NCI-H2196 (cell line): ENCODE data around the gene MINDY2.

Experiments used
- DNase-seq: peaks from one replicate; lab custom pipeline; 2025; ENCODE audit not compliant: unreplicated experiment; lab: John Stamatoyannopoulos, UW

MINDY2 gene, protein sequence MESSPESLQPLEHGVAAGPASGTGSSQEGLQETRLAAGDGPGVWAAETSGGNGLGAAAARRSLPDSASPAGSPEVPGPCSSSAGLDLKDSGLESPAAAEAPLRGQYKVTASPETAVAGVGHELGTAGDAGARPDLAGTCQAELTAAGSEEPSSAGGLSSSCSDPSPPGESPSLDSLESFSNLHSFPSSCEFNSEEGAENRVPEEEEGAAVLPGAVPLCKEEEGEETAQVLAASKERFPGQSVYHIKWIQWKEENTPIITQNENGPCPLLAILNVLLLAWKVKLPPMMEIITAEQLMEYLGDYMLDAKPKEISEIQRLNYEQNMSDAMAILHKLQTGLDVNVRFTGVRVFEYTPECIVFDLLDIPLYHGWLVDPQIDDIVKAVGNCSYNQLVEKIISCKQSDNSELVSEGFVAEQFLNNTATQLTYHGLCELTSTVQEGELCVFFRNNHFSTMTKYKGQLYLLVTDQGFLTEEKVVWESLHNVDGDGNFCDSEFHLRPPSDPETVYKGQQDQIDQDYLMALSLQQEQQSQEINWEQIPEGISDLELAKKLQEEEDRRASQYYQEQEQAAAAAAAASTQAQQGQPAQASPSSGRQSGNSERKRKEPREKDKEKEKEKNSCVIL

DNA sequence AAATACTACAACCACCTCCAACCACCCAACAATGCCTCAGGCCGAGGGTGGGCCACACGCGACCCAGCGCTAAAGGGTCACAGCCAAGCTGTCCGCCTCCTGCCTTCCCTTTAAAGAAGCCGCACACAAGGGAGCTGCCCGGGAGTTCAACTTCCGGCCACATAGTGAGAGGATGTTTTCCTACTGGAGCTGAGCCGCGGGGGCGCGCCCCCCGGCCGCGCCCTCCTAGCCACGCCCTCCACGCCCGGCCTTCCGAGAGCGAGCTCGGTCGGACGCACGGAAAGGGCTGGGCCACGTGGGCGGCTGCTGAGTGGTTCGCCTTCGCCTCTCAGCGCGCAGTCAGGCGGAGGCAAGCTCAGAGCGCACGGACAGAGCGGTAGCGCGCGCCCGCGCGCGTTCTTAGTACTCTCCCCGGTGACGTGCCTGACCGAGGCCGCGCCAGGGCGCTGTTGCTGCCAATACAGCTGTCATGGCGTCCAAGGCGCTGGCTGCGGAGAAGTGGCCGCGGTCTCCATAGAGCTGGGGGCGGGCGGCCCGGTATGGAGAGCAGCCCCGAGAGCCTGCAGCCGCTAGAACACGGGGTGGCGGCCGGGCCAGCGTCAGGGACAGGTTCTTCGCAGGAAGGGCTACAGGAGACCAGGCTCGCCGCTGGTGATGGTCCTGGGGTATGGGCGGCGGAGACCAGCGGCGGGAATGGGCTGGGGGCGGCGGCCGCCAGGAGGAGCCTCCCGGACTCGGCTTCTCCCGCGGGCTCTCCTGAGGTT is at the start of gene MINDY2:
TSS of gene MINDY2 (plus strand) at position 446 of the 764 bp plus-strand sequence. CDS start at position 540, 94 bp downstream.
- peak; percentile 94 for DNase-seq

DNA sequence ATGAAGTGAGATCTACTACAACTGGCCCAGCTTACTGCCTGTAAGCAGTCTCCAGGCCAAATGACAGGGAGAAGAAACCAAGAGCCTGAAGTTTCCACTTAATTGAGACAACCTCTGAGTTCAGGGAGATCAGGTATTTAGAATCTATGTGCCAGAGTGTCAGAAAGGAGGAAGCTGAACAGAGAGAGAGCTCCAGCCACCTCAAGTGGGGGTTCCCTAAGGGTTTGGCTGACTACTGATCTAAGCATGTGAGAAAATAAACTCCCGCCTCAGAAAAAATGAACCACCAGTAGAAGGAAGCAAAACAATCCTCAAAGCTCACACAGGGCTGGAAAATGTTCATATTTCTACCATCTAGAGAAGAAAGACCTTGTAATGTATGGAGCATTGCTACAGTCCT is 46.6 kb upstream of the MINDY2 start:
- DNase-seq = no peak

DNA sequence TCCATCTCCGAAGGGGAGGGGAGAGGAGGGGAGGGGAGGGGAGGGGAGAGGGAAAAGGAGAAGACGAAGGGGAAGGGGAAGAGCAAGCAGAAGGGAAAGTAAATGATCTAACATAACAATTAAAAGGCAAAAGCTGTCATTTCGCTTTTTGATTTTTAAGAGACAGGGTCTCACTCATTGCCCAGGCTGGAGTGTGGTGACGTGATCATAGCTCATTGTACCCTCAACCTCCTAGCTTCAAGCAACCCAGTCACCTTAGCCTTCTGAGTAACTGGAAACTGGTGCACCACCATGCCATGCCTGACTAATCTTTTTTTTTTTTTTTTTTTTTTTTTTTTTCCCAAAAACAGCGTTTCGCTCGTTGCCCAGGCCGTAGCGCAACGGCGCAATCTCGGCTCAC is 44.2 kb upstream of the MINDY2 start:
- no peak for DNase-seq

DNA sequence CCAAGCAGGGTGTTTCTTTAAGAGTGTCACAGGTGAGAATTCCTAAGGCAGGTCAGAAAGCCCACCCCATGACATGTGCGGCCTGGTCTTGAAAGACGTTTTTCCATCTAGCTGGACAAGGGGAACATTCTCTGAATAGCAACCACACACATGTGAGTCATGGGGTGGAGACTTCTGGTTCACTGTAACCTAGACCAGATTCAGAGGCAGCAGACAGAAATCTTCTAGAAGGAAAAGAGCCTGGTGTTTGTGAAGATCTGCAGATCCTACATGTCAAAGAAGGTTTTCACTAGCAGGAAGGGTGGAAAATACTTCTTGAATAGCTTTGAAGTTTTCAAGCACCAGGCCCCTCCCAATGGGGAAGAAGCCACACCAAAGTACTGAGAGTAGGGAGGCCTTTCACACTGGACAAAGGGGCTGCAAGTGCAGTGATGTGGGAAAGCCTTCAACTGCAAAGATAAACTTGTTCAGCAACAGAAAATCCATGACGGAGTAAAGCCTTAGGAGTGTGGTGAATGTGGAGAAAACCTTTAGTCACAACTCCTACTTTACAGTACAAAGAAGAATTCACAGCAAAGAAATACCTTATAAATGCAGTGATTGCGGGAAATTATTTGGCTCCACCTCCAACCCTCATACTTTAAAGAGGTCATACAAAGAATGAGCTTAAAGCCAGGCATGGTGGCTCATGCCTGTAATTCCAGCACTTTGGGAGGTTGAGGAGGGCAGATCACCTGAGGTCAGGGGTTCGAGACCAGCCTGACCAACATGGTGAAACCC is 39.2 kb upstream of the MINDY2 start:
- no peak for DNase-seq

DNA sequence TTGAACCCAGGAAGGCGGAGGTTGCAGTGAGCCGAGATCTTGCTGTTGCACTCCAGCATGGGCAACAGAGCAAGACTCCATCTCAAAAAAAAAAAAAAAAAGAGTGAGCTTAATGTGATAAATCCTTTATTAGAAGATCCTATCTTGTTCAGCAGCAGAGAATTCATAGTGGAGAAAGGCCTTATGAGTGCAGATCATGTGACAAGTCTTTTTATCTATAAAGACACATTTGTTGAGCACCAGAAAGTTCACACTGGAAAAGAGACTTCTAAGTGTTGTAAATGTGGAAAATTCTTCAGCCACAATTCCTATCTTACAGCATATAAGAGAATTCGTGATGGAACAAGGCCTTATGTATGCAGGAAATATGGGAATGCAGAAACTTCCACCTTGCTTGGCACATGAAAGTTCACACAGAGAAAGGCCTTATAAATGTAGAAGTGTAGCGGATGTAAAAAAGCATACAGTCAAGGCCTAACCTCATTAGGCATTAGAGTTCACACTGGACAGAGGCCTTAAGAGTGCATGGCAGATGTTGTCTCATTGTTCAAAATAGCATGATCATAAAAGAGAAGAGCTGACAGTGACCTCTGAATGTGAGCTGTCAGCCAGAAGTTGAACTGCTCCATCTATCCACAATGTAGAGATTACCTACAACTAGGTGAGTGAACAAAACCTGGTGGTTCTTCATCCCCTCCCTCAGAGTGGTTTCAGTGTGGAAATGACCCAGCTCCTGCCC is 38.3 kb upstream of the MINDY2 start:
- no peak for DNase-seq

DNA sequence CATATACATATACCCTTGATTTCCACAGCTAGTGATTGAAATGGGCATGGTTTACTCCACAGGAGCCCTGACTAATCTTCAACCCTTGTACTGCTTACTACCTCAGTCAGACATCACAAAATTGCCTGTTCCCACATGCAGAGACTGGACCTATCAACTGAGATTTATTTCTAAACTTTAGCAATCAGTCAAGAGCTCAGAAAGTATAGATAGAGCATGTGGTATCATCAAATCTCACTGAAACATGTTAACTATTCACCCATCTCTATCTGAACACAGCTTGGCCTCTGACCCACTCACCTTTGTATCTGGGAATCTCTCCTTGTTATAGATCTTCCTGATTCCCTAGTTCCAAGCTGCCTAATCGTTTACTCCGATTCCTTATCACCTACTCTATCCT is 36.2 kb upstream of the MINDY2 start:
- no peak for DNase-seq

DNA sequence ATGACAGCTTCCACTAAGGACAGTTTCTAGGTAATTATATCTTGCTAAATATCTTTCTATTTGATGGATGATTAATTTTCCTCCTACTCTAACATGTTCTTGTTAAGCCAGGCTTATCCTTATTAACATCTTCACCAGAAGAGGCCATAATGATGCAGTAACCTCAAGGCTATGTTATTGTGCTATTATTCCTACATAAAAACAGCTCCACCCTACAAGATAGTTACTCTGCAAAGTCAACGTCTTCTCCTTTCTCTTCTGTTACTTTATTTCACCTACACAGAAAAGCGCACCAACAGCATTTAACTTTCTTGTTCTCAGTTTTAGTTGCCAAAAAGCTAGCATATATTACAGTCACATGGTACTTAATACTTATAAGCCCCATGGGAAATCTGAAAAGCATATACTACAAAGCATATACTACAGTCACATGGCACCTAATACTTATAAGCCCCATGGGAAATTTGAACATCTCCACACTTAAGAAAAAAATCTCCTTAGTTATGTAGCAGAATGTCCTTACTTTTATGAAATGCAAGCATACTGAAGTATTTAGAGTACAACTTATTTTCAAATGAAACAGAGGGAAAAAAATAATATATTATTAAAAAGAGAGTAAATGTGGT is 35.0 kb upstream of the MINDY2 start:
- DNase-seq = no peak

DNA sequence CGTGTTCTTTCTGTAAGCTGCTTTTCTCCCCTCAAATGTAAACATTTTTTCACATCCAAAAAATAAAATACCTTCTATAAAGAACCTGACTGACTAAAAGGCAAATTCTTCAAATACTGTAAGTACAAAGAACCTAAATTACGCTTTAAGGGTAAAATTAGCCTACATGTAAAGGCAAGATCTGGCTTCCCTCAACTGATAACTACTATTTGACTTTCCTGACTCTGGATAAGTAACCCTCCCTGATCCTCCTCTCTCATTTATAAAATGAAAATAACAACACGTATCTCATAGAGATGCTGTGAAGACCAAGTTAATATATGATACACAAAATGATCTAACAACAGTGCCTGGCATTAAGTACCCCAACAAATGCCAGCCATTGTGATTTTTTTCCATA is 33.8 kb upstream of the MINDY2 start:
- DNase-seq = no peak

DNA sequence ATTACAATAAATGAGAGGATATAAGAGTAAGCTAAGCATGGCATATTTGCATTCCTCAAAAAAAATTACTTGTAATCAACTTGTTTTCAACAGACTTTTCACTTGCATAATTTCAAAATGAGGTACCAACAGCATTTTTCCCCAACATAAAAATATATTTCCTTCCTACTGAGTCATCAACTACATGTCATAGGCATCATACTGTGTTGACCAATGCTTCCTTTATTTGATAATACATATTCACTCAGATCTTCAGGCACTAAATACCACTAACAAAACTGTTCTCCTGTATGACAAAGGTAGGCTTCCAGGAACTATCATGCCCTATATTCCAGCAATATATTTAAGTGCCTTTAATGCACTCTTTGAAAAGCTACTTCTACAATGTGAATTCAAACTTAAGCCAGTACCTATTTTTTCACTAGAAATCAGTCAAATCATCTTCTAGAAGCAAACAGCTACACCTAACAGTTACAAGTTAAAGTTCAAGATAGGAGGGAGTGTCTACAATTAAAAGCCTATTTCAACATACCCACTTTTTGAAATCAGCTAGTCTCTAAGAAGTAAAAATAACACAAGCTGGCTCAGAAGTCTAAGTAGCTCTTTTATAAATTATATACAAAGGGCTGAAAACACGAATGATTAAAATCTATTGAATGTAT is 32.9 kb upstream of the MINDY2 start:
- no peak for DNase-seq

DNA sequence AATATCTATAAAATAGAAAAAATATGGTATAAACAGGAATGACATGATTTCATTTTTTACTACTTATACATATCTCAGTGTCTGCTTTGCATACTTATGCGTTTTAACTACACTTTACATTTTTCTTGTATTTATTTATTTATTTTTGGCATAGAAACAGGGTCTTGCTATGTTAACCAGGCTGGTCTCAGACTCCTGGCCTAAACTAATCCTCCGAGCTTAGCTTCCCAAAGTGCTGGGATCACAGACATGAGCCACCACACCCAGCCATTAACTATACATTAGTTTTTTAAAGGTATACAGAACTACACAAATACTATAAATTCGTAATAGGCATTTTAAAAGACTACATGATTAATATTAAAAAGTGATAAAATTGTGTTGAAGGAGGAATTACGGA is 30.7 kb upstream of the MINDY2 start:
- no peak for DNase-seq

DNA sequence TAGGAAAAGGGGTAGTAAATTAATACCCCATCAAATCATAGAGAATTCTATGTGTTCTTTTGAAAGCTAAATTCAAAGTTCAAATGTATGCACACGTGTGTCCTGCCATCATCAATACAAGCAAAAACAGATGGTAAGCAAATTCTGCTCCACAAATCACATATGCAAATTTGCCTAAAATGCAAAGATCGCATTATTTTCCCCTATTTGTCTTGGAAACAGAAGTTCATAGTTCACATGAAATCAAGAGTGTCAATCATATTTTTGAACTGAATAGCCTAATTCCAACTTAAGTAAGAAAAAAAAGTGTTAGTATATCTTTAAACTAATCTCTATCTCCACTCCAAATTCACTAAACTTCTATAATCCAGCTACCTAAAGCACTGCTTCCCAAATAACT is 30.1 kb upstream of the MINDY2 start:
- DNase-seq = no peak

DNA sequence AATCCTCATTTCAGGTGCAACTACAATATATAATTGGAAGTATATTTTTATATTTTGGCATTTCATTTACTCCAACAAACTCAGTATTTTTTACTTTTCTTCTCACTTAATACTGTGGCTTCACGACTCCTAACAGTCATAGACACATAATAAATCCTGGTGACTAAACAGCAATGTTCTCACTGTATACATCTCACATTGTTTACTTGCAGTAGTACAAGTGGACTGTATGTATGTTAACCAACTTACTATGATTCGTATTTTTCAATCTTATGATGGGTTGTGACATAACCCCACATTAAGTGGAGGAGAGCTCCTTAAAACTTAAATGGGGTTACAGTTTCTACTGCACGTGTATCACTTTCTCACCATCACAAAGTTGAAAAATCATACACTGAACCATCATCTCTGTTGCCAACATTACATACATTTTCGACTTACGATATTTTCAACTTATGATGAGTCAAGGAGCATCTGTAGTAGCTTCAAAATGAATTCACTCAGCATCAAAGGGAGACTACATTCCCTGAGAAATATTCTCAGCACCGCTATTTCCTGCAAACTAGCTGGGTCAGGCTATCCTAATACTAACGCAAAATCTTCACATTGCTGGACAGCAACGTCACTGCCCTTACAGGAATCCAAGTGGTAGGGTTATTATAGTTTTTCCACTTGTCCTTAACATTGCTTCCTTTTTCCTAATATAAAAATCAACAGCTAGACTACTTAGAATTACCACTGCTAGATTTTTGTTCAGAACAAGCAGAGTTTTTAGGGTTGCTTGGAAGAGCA is 28.9 kb upstream of the MINDY2 start:
- DNase-seq = no peak

DNA sequence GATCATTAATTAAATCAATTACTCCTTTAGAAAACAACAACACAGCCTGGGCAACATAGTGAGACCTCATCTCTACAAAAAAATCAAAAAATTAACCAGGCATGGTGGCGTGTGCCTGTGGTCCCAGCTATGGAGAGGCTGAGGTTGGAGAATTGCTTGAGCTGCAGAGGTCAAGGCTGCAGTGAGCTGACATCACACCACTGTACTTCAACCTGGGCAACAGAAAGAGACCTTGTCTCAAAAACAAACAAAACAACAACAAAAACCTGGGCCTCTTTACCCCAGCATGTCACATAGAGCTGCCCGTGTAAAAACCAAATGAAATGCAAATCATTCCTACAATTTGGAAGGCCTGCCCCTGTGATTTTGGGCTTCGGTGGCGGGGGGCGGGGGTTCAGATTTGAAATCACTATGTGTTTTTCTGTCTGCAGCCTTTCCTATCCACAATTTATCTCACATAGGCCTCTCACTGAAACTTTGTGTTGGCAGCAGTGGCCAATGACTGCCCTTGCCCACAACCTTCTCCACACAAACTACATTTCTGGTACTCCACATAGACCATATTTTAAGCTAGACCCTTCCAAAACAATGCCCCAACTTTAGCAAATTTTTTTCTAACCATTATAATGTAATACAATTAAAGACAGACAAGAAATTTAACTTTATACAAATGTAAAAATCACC is 28.1 kb upstream of the MINDY2 start:
- no peak for DNase-seq

DNA sequence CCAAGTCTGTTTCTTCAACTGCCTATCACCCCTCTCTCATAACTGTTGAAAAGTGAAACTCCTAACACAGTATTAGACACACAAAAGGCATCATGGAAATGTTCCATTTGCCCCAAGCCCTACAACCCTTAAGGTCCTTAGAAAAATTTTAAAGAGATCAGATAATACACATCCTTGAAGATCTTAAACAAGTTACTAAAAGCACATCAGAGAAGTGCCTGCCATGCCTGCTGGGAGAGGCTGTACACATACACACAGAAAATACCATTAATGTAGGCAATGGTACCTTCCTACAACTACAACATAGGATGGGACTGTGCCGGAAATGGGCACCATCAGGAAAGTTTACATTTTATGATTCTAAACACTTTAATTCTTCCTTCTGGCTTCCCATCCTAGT is 24.9 kb upstream of the MINDY2 start:
- DNase-seq = no peak

DNA sequence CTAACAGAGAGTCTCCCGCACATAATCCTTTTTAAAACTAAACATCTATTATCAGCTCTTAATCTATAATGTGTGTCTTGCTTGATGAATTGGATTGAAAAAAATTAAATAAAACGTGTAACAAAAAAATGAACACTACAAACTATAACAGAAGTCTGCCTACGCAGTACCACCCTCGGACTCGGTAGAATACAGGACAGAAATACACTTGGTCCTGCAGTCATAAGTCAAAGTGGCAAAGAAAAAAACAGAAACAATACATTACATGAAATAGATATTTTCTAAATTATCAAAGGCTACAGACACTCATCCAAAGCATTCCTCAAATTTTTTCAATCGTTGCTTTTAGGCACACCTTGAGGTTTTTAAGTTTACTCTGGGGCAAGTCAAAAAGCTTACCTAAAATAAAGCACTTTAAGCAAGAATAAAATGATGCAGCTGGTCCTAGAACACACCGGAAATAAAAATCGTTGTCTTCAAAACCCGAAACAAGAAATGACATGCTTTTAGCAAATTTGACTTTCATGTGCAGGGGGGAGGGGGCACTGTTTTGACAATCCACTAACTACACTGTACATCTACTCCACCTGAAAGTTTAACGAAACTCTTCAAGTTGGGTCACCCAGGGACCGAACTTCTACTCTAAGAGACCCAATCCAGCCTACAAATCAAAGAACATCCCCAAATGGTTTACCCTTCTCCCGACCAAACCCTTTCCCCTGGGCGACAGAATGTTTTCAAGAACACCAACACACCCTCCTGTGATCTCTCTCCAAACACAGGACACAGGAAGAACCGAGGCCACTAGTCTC is 22.9 kb upstream of the MINDY2 start:
- no peak for DNase-seq

DNA sequence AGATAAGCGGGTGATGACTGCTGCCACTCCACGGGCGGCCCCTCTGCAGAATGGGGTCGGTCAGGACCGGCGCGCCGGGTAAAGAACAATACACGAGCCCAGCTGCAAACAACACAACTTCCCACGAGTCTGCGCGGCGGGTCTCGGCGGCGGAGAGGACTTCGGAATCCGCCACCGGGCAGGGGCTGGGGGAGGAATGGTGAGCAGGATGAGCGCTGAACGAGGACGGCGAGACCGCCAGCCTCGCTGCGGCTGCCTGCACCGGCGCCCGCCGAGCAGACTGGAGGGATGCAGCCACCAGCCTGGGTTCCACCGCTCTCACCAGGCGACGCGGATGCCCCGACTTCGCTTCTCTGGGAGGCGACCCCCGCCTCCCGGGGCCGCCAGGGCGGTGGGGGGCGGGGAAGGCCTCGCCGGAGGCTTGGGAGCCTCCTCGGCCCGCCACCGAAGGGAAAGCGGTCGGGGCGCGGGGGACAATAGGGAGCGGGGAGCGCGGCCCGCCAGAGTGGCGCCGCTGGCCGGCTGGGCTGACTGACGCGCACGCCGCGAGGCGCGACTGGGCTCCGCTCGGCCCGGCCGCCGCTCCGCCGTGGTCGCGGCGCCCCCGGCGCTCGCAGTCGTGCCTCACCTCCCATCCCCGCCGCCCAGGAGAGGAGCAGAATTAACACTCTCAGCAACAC is 22.1 kb upstream of the MINDY2 start:
- peak; percentile 5 for DNase-seq
